Activated CD4-positive, alpha-beta memory T cell treated with anti-CD3 and anti-CD28 coated beads, Interleukin-2, amount 10 ng/mL, durations not matched to agents 7 days and 5 days (primary cell): ENCODE data around the gene XRRA1. TPM values are rescaled to one million over a fixed set of nuclear protein-coding genes. Genes with fewer than 3 reads are reported as not detected.
"Not testable (repeated sequence)": the region's sequence is repeated elsewhere in the genome, so short reads cannot be mapped to it uniquely, and the experiment has no call there.

ENCODE experiments used
- CTCF ChIA-PET: fragments of 350-600 bp; sonication (Branson Sonifier 250); formaldehyde crosslinking; loops from one replicate; lab custom pipeline; 2021; ENCODE audit warnings: antibody characterized with exemption, inconsistent platforms; lab: Charles Lee
- POLR2A ChIA-PET: fragments of 350-600 bp; sonication (Branson Sonifier 250); formaldehyde crosslinking; loops from one replicate; lab custom pipeline; 2021; ENCODE audit warnings: antibody characterized with exemption; lab: Charles Lee
- DNase-seq: peaks from one replicate; pipeline ENCODE4 v3.0.0-alpha.2; 2020
- H3K27ac Mint-ChIP-seq: one replicate; pipeline ENCODE4 v1.8.0; 2021; ENCODE audit warnings: mild to moderate bottlenecking, mixed read lengths
- H3K27me3 Mint-ChIP-seq: one replicate; pipeline ENCODE4 v1.8.0; 2021; ENCODE audit warnings: mixed read lengths
- H3K36me3 Mint-ChIP-seq: one replicate; pipeline ENCODE4 v1.8.0; 2021; ENCODE audit warnings: low read depth, mixed read lengths
- H3K4me1 Mint-ChIP-seq: one replicate; pipeline ENCODE4 v1.8.0; 2021; ENCODE audit warnings: mixed read lengths
- H3K4me3 Mint-ChIP-seq: one replicate; pipeline ENCODE4 v1.8.0; 2021; ENCODE audit warnings: mild to moderate bottlenecking, mixed read lengths
- H3K9me3 Mint-ChIP-seq: one replicate; pipeline ENCODE4 v1.8.0; 2021; ENCODE audit warnings: mixed read lengths
- total RNA-seq, 2 experiments: library from RNA; stranded (reverse); gene quantifications; one replicate each; pipeline ENCODE4 v1.2.3, GENCODE V29; 2021

The XRRA1 gene
- 10 to 100 TPM; 10.3 to 10.9 TPM for total RNA-seq

- Mint-ChIP-seq H3K9me3 (no peaks in the 10 kb centered on the region), H3K27me3 (no peaks in the 10 kb centered on the region), H3K36me3 (peaks cover 41% of the 10 kb centered on the region), H3K4me3 (peak within 1 kb of the TSS; percentile 95), H3K27ac (peak within 1 kb of the TSS; percentile 89), H3K4me1 (peaks cover 43% of the 10 kb centered on the region)
- ChIA-PET CTCF (interaction anchor here (1.0 to 1.3 kb wide), 2 partner anchors 9 to 19 kb away, joined by 3 to 4 read pairs; no protein-coding TSS in a partner anchor), POLR2A (interaction anchor here (0.7 to 2.0 kb wide), 15 partner anchors 9 to 357 kb away, joined by 3 to 16 read pairs (median 5); partner anchors contain the start of genes NEU3 and POLD3)
- peak; percentile 99 for DNase-seq
These were observed at the start of gene XRRA1, which contains the start of gene SPCS2 for GRCh38 chr11:74948898-74949752. Gene XRRA1 (minus strand): TSS chr11:74949091. CDS start chr11:74940878, 8,213 bp downstream. Gene SPCS2 (plus strand): TSS chr11:74949266. CDS start chr11:74949286, 20 bp downstream.

GRCh38 chr11:74992852-74993251 is 44.0 kb upstream of the XRRA1 start:
- H3K27ac Mint-ChIP-seq = no peak overlapping the region
- no peak overlapping the region for H3K4me3 Mint-ChIP-seq
- no peak for DNase-seq
- peaks cover 33% of the 10 kb centered on the region for H3K4me1 Mint-ChIP-seq
- ChIA-PET CTCF (no interaction called here), POLR2A (no interaction called here)
- H3K9me3 Mint-ChIP-seq = no peaks in the 10 kb centered on the region
- H3K27me3 Mint-ChIP-seq = no peaks in the 10 kb centered on the region
- peaks cover 5% of the 10 kb centered on the region for H3K36me3 Mint-ChIP-seq

GRCh38 chr11:74990941-74991340 is 42.0 kb upstream of the XRRA1 start:
- CTCF ChIA-PET = interaction anchor here (1.3 kb wide), 1 partner anchor 32 kb away, joined by 3 read pairs; no protein-coding TSS in a partner anchor
- DNase-seq = no peak
- Mint-ChIP-seq H3K27me3 (no peaks in the 10 kb centered on the region), H3K36me3 (peaks cover 5% of the 10 kb centered on the region), H3K27ac (no peak overlapping the region), H3K9me3 (no peaks in the 10 kb centered on the region), H3K4me3 (no peak overlapping the region), H3K4me1 (peaks cover 33% of the 10 kb centered on the region)
- POLR2A ChIA-PET = no interaction called here

- H3K27ac Mint-ChIP-seq, DNase-seq, H3K9me3 Mint-ChIP-seq, H3K27me3 Mint-ChIP-seq, H3K36me3 Mint-ChIP-seq: not testable (repeated sequence)
- POLR2A ChIA-PET = interaction anchor here (1.2 to 1.7 kb wide), 2 partner anchors 25 to 61 kb away, joined by 4 to 8 read pairs; no protein-coding TSS in a partner anchor
- CTCF ChIA-PET = interaction anchor here (1.3 to 1.9 kb wide), 2 partner anchors 20 to 42 kb away, joined by 4 to 5 read pairs; no protein-coding TSS in a partner anchor
- H3K4me3 Mint-ChIP-seq = peak overlapping the region; percentile 22
- H3K4me1 Mint-ChIP-seq = peaks cover 33% of the 10 kb centered on the region
These were observed 41.3 kb upstream of the XRRA1 start for GRCh38 chr11:74990150-74990549.

GRCh38 chr11:74989260-74989638 is 40.4 kb upstream of the XRRA1 start:
- ChIA-PET CTCF (interaction anchor here (0.6 to 1.9 kb wide), 8 partner anchors 21 to 360 kb away, joined by 3 to 8 read pairs (median 4); no protein-coding TSS in a partner anchor), POLR2A (interaction anchor here (0.9 to 2.1 kb wide), 17 partner anchors 8 to 396 kb away, joined by 3 to 10 read pairs (median 5); partner anchors contain the start of genes SPCS2 and XRRA1)
- Mint-ChIP-seq H3K27me3 (no peaks in the 10 kb centered on the region), H3K9me3 (no peaks in the 10 kb centered on the region), H3K36me3 (peaks cover 5% of the 10 kb centered on the region), H3K27ac (peak overlapping the region; percentile 73), H3K4me3 (peak overlapping the region; percentile 92), H3K4me1 (peaks cover 32% of the 10 kb centered on the region)
- DNase-seq = no peak

- POLR2A ChIA-PET = interaction anchor here (0.9 to 2.1 kb wide), 18 partner anchors 9 to 395 kb away, joined by 3 to 10 read pairs (median 5); partner anchors contain the start of genes SPCS2 and XRRA1
- Mint-ChIP-seq H3K4me1 (peaks cover 32% of the 10 kb centered on the region), H3K9me3 (no peaks in the 10 kb centered on the region), H3K4me3 (peak within 1 kb of the TSS; percentile 92), H3K36me3 (peaks cover 5% of the 10 kb centered on the region), H3K27me3 (no peaks in the 10 kb centered on the region), H3K27ac (peak within 1 kb of the TSS; percentile 73)
- DNase-seq = peak; percentile 88
- CTCF ChIA-PET = interaction anchor here (0.6 to 1.9 kb wide), 9 partner anchors 22 to 359 kb away, joined by 3 to 8 read pairs (median 3); no protein-coding TSS in a partner anchor
These were observed 39.8 kb upstream of the XRRA1 start, which contains the start of gene NEU3 for GRCh38 chr11:74988541-74989259. Gene NEU3 (plus strand): TSS chr11:74988933. CDS start chr11:74989061, 128 bp downstream.

- Mint-ChIP-seq H3K27me3 (no peaks in the 10 kb centered on the region), H3K9me3 (no peaks in the 10 kb centered on the region), H3K4me3 (no peak overlapping the region), H3K27ac (no peak overlapping the region), H3K4me1 (peaks cover 9% of the 10 kb centered on the region), H3K36me3 (peaks cover 14% of the 10 kb centered on the region)
- CTCF ChIA-PET = no interaction called here
- POLR2A ChIA-PET = no interaction called here
- no peak for DNase-seq
These were observed 35.8 kb upstream of the XRRA1 start for GRCh38 chr11:74984730-74985129.

GRCh38 chr11:74984070-74984469 is 35.2 kb upstream of the XRRA1 start:
- Mint-ChIP-seq H3K9me3 (no peaks in the 10 kb centered on the region), H3K4me1 (peaks cover 3% of the 10 kb centered on the region), H3K27ac (no peak overlapping the region), H3K4me3 (no peak overlapping the region), H3K27me3 (no peaks in the 10 kb centered on the region), H3K36me3 (peaks cover 16% of the 10 kb centered on the region)
- CTCF ChIA-PET = no interaction called here
- POLR2A ChIA-PET = no interaction called here
- DNase-seq = no peak

GRCh38 chr11:74981888-74982287 is 33.0 kb upstream of the XRRA1 start:
- DNase-seq = no peak
- POLR2A ChIA-PET = interaction anchor here (1.8 kb wide), 1 partner anchor 33 kb away, joined by 5 read pairs; the partner anchor contains the start of genes SPCS2 and XRRA1
- H3K27ac Mint-ChIP-seq = no peak overlapping the region
- H3K4me3 Mint-ChIP-seq = no peak overlapping the region
- H3K9me3 Mint-ChIP-seq = no peaks in the 10 kb centered on the region
- CTCF ChIA-PET = no interaction called here
- no peaks in the 10 kb centered on the region for H3K27me3 Mint-ChIP-seq
- no peaks in the 10 kb centered on the region for H3K4me1 Mint-ChIP-seq
- H3K36me3 Mint-ChIP-seq = peaks cover 27% of the 10 kb centered on the region

GRCh38 chr11:74980634-74981033 is 31.7 kb upstream of the XRRA1 start:
- Mint-ChIP-seq H3K9me3 (no peaks in the 10 kb centered on the region), H3K36me3 (peaks cover 35% of the 10 kb centered on the region), H3K27ac (no peak overlapping the region), H3K4me3 (no peak overlapping the region), H3K27me3 (no peaks in the 10 kb centered on the region), H3K4me1 (no peaks in the 10 kb centered on the region)
- ChIA-PET CTCF (no interaction called here), POLR2A (no interaction called here)
- DNase-seq = no peak

- ChIA-PET CTCF (no interaction called here), POLR2A (interaction anchor here (2.0 kb wide), 1 partner anchor 11 kb away, joined by 10 read pairs; the partner anchor contains the start of gene NEU3)
- no peak overlapping the region for H3K27ac Mint-ChIP-seq
These were observed 29.1 kb upstream of the XRRA1 start for GRCh38 chr11:74978041-74978440.

GRCh38 chr11:74971424-74971823 is 22.5 kb upstream of the XRRA1 start:
- POLR2A ChIA-PET = no interaction called here
- peaks cover 68% of the 10 kb centered on the region for H3K36me3 Mint-ChIP-seq
- no peaks in the 10 kb centered on the region for H3K9me3 Mint-ChIP-seq
- H3K4me1 Mint-ChIP-seq = peaks cover 10% of the 10 kb centered on the region
- H3K4me3 Mint-ChIP-seq = no peak overlapping the region
- no peak overlapping the region for H3K27ac Mint-ChIP-seq
- no peak for DNase-seq
- CTCF ChIA-PET = interaction anchor here (0.6 to 1.1 kb wide), 3 partner anchors 14 to 270 kb away, joined by 3 read pairs; no protein-coding TSS in a partner anchor
- no peaks in the 10 kb centered on the region for H3K27me3 Mint-ChIP-seq

More at GRCh38 chr11:74978041-74978440, 29.1 kb upstream of the XRRA1 start:
- peaks cover 9% of the 10 kb centered on the region for H3K4me1 Mint-ChIP-seq
- no peak for DNase-seq
- no peaks in the 10 kb centered on the region for H3K9me3 Mint-ChIP-seq
- H3K4me3 Mint-ChIP-seq = no peak overlapping the region
- H3K36me3 Mint-ChIP-seq = peaks cover 60% of the 10 kb centered on the region
- H3K27me3 Mint-ChIP-seq = no peaks in the 10 kb centered on the region
